ENCODE results near the gene COMMD2.

GRCh38 chr3:149753717-149754116 is 1.4 kb upstream of the COMMD2 start:
- TF ChIP-seq CTCF (IDR thresholded peaks at IDR 0.05) (no peak), POLR2A (IDR thresholded peaks at IDR 0.05) (no peak)

Data from esophagus squamous epithelium (tissue), 4 donors.